ENCODE results near the gene SIRPG. TPM values are rescaled to one million over a fixed set of nuclear protein-coding genes. Genes with fewer than 3 reads are reported as not detected.

The SIRPG gene
- total and polyA plus RNA-seq, 10 of the 15 experiments (the other 5 are each of a cell fraction or from before 2014, with no cell fraction given) = 1.1 to 13.0 (median 4.1) TPM

DNA sequence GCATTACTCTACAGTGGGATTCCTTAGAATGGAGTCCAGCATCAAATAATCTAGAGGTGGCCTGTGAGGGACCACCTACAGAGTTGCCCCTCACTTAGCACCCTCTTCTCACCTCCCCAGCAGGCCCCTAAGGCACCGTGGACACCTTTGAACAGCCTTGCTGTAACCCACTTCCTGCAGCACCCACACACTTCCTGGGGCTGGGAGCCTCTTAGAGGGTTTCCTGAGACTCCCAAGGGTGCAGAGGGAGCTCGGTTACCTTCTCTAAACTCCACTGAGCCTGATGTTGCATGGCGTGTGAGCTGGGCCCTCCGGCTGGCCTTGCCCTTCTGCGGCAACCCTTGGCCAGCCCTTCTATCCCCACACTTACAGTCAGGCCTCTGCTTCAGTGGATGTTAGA lies 7.3 kb upstream of the SIRPG start (continued):
- TF ChIP-seq, protein P1, sequence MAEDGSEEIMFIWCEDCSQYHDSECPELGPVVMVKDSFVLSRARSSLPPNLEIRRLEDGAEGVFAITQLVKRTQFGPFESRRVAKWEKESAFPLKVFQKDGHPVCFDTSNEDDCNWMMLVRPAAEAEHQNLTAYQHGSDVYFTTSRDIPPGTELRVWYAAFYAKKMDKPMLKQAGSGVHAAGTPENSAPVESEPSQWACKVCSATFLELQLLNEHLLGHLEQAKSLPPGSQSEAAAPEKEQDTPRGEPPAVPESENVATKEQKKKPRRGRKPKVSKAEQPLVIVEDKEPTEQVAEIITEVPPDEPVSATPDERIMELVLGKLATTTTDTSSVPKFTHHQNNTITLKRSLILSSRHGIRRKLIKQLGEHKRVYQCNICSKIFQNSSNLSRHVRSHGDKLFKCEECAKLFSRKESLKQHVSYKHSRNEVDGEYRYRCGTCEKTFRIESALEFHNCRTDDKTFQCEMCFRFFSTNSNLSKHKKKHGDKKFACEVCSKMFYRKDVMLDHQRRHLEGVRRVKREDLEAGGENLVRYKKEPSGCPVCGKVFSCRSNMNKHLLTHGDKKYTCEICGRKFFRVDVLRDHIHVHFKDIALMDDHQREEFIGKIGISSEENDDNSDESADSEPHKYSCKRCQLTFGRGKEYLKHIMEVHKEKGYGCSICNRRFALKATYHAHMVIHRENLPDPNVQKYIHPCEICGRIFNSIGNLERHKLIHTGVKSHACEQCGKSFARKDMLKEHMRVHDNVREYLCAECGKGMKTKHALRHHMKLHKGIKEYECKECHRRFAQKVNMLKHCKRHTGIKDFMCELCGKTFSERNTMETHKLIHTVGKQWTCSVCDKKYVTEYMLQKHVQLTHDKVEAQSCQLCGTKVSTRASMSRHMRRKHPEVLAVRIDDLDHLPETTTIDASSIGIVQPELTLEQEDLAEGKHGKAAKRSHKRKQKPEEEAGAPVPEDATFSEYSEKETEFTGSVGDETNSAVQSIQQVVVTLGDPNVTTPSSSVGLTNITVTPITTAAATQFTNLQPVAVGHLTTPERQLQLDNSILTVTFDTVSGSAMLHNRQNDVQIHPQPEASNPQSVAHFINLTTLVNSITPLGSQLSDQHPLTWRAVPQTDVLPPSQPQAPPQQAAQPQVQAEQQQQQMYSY (CRISPR knock-in tag; IDR thresholded peaks at IDR 0.05) = no peak
- TF ChIP-seq, protein P2, sequence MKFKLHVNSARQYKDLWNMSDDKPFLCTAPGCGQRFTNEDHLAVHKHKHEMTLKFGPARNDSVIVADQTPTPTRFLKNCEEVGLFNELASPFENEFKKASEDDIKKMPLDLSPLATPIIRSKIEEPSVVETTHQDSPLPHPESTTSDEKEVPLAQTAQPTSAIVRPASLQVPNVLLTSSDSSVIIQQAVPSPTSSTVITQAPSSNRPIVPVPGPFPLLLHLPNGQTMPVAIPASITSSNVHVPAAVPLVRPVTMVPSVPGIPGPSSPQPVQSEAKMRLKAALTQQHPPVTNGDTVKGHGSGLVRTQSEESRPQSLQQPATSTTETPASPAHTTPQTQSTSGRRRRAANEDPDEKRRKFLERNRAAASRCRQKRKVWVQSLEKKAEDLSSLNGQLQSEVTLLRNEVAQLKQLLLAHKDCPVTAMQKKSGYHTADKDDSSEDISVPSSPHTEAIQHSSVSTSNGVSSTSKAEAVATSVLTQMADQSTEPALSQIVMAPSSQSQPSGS (IDR thresholded peaks at IDR 0.05; ENCODE audit: low read length) = no peak
- no peak for TF ChIP-seq CHD1 (IDR thresholded peaks at IDR 0.05; ENCODE audit: low read depth, low read length)
- TF ChIP-seq KLF5 (IDR thresholded peaks at IDR 0.05; ENCODE audit: partially characterized antibody) = no peak
- TF ChIP-seq STAT1 (conservative IDR thresholded peaks at IDR 0.05) = no peak
- TF ChIP-seq TCF7 (IDR thresholded peaks at IDR 0.05; ENCODE audit: borderline replicate concordance) = no peak
- no peak for TF ChIP-seq POU2F2 (IDR thresholded peaks at IDR 0.05; ENCODE audit: borderline replicate concordance, low read depth, low read length)
- TF ChIP-seq, protein P3, sequence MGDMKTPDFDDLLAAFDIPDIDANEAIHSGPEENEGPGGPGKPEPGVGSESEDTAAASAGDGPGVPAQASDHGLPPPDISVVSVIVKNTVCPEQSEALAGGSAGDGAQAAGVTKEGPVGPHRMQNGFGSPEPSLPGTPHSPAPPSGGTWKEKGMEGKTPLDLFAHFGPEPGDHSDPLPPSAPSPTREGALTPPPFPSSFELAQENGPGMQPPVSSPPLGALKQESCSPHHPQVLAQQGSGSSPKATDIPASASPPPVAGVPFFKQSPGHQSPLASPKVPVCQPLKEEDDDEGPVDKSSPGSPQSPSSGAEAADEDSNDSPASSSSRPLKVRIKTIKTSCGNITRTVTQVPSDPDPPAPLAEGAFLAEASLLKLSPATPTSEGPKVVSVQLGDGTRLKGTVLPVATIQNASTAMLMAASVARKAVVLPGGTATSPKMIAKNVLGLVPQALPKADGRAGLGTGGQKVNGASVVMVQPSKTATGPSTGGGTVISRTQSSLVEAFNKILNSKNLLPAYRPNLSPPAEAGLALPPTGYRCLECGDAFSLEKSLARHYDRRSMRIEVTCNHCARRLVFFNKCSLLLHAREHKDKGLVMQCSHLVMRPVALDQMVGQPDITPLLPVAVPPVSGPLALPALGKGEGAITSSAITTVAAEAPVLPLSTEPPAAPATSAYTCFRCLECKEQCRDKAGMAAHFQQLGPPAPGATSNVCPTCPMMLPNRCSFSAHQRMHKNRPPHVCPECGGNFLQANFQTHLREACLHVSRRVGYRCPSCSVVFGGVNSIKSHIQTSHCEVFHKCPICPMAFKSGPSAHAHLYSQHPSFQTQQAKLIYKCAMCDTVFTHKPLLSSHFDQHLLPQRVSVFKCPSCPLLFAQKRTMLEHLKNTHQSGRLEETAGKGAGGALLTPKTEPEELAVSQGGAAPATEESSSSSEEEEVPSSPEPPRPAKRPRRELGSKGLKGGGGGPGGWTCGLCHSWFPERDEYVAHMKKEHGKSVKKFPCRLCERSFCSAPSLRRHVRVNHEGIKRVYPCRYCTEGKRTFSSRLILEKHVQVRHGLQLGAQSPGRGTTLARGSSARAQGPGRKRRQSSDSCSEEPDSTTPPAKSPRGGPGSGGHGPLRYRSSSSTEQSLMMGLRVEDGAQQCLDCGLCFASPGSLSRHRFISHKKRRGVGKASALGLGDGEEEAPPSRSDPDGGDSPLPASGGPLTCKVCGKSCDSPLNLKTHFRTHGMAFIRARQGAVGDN (IDR thresholded peaks at IDR 0.05) = peak; percentile 75
- TF ChIP-seq EGR1 (IDR thresholded peaks at IDR 0.05; ENCODE audit: borderline replicate concordance in 1 of 2, low read depth in 2 of 2, low read length in 2 of 2) = peak in 1 of 2 experiments; percentile 92; a peak in 2 of 3 replicates
- no peak for TF ChIP-seq POLR2AphosphoS5 (IDR thresholded peaks at IDR 0.05; ENCODE audit: low read length)
- TF ChIP-seq, protein P4, sequence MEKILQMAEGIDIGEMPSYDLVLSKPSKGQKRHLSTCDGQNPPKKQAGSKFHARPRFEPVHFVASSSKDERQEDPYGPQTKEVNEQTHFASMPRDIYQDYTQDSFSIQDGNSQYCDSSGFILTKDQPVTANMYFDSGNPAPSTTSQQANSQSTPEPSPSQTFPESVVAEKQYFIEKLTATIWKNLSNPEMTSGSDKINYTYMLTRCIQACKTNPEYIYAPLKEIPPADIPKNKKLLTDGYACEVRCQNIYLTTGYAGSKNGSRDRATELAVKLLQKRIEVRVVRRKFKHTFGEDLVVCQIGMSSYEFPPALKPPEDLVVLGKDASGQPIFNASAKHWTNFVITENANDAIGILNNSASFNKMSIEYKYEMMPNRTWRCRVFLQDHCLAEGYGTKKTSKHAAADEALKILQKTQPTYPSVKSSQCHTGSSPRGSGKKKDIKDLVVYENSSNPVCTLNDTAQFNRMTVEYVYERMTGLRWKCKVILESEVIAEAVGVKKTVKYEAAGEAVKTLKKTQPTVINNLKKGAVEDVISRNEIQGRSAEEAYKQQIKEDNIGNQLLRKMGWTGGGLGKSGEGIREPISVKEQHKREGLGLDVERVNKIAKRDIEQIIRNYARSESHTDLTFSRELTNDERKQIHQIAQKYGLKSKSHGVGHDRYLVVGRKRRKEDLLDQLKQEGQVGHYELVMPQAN (conservative IDR thresholded peaks at IDR 0.05) = no peak
- no peak for TF ChIP-seq CBX3 (IDR thresholded peaks at IDR 0.05; ENCODE audit: borderline replicate concordance, low read depth)
- no peak for TF ChIP-seq TBL1XR1 (IDR thresholded peaks at IDR 0.05; ENCODE audit: low read depth, low read length)
- no peak for TF ChIP-seq HDAC2 (IDR thresholded peaks at IDR 0.05)
- TF ChIP-seq, protein P5, sequence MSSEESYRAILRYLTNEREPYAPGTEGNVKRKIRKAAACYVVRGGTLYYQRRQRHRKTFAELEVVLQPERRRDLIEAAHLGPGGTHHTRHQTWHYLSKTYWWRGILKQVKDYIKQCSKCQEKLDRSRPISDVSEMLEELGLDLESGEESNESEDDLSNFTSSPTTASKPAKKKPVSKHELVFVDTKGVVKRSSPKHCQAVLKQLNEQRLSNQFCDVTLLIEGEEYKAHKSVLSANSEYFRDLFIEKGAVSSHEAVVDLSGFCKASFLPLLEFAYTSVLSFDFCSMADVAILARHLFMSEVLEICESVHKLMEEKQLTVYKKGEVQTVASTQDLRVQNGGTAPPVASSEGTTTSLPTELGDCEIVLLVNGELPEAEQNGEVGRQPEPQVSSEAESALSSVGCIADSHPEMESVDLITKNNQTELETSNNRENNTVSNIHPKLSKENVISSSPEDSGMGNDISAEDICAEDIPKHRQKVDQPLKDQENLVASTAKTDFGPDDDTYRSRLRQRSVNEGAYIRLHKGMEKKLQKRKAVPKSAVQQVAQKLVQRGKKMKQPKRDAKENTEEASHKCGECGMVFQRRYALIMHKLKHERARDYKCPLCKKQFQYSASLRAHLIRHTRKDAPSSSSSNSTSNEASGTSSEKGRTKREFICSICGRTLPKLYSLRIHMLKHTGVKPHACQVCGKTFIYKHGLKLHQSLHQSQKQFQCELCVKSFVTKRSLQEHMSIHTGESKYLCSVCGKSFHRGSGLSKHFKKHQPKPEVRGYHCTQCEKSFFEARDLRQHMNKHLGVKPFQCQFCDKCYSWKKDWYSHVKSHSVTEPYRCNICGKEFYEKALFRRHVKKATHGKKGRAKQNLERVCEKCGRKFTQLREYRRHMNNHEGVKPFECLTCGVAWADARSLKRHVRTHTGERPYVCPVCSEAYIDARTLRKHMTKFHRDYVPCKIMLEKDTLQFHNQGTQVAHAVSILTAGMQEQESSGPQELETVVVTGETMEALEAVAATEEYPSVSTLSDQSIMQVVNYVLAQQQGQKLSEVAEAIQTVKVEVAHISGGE (CRISPR knock-in tag; IDR thresholded peaks at IDR 0.05) = no peak
- TF ChIP-seq LARP7 (IDR thresholded peaks at IDR 0.05) = no peak

Data from GM12878 (cell line).